ENCODE data around the gene ARHGAP29.
A peak's percentile ranks its signal among the peaks of the same experiment; 100 is the strongest.
"Not testable (repeated sequence)": the region's sequence is repeated elsewhere in the genome, so short reads cannot be mapped to it uniquely, and the experiment has no call there.

Gene ARHGAP29

DNA sequence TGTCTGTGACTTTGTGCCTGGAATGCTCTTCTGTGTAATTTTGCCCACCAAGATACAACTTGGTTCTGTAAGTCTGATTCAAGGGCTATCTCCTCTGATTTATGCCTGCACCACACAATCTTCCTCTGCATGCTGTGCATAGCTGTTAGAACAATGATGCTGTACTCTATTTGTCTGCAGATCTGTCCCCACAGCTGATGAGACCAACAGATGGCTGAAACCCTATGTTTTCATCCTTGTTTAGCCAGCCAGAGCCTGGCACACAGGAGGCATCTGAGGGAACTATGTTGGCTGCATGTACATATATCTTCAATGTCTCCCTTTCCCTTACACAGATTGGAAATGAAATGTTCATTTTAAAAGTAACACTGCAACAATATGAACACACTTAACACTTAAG is 58.5 kb downstream of the ARHGAP29 start:
- no peak for DNase-seq

DNA sequence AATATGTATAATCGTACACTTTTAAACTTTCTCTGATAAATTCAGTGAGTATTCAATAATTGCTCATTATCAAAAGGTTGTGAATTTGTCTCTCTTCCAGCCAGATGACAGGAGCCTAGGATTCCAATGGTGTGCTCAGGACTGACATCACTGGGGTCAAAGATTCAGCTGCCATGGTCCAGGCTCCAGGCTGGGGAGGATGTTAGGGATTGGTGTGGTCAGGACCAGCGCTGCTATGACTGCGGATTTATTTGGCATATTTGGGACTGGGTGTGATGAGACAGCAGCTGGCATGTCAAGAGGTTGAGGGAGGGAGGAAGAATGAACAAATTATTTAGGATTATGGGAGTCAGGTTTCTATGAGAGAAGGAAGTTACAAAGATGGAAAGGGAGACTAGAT is 68.3 kb downstream of the ARHGAP29 start:
- DNase-seq = no peak

DNA sequence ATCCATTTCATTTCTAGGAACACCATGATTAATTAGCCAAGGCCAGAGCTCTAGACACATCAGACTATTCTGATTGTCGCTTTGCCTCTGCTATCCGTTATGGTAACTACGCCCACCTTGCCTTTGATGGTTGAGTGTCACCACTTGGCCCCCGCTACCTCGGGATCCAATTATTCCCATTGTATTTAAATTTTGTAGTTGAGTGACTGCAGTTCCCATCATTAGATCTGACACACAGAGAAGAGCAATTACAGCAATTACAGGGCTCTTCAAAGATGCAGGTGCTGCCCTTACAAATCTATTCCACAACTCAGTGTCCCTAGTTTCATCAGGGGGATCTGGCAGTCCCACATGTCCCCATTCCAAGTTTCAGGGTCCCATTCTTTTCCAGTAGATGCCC is 71.5 kb downstream of the ARHGAP29 start:
- DNase-seq = no peak

DNA sequence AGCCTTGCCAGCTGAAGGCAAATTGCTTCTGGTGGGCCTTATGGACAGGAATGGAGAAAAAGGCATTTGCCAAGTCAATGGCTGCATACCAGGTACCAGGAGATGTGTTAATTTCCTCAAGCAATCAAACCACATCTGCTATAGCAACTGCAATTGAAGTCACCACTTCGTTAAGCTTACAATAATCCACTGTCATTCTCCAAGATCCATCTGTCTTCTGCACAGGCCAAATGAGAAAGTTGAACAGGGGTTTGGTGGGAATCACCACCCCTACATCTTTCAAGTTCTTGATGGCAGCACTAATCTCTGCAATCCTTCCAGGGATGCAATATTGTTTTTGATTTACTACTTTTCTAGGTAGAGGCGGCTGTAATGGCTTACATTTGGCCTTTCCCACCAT is 72.5 kb downstream of the ARHGAP29 start:
- not testable (repeated sequence) for DNase-seq

DNA sequence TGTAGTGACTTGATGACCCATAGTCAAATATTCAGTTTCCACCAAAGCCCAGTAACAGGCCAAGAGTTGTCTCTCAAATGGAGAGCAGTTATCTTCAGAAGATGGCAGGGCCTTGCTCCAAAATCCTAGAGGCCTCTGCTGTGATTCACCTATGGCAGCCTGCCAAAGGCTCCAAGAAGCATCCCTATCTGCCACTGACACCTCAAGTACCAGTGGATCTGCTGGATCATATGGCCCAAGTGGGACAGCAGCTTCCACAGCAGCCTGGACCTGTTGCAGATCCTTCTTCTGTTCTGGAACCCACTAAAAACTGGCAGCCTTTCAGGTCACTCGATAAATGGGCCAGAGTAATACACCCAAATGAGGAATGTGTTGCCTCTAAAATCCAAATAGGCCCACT is 73.3 kb downstream of the ARHGAP29 start:
- DNase-seq = not testable (repeated sequence)

DNA sequence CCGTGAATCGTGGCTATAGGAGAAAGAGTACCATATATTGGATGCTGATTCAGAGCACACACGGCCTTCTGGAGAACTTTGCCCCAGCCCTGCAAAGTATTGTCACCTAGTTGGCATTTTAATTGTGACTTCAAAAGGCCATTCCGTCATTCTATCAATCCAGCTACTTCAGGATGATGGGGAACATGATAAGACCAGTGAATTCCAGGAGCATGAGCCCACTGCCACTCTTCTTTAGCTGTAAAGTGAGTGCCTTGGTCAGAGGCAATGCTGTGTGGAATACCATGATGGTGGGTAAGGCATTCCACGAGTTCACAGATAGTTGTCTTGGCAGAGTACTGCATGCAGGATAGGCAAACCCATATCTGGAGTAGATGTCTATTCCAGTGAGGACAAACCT is 74.1 kb downstream of the ARHGAP29 start:
- not testable (repeated sequence) for DNase-seq

DNA sequence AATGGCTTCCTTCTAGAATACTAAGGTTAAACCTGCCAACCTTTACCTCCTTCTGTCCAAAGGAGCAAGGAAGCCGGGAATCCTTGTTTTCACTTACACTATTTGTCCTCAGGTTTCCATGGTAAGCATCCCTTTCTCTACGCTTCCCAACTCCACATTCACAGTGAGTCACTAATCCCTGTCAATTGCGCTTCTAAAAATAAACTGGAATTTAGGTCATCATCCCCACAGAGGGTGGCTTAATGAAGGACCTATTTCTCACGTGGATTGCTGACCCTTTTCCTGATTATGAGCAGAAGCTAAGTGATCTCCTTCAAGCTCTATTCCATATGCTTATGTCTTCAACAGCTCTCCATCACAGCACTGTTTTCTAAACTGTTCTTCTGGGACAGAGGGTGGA is 76.6 kb downstream of the ARHGAP29 start:
- peak in 2 of 51 donors; percentile 3 to 13 for DNase-seq

DNA sequence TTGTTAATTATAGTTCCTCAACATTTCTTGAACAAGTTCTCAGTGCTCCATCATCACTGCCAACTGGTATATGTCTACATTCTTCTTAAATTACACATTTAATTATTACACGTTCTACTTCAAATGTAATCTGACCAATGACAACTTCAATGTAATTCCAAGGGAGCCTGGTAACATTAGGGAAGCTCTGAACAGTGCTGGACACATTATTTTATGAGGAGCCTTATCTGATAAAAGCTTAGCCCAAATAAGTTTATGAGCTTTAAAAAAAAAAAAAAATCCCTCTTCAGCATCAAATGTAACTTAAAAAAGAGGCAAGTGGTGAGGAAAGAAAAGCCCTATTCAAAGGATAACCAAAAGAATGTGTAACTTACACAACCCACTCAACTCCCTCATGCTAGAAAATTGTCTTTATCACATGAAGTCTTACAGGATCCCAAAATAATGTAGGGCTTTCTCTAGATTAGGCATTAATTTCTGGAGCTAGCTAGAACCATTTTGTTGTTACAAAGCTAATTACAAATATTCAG is 81.2 kb downstream of the ARHGAP29 start:
- DNase-seq = no peak

DNA sequence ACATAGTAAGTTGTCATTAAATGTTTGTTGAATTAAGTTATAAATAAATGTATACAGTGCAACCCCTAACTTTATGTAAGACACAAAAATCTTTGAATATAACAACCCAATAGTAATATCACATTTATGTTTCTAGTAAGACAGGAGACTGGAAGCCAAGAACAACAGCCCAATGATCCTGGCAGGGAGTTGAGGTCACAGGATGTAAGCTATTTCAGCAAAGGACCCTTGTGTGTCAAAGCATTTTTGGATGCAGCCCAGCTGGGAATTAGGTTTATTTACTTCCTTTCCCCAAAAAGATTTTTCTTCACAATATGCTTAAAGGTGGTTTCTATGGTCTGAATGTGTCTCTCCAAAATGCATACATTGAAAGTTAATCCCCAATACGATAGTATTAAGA is 82.4 kb downstream of the ARHGAP29 start:
- DNase-seq = no peak

DNA sequence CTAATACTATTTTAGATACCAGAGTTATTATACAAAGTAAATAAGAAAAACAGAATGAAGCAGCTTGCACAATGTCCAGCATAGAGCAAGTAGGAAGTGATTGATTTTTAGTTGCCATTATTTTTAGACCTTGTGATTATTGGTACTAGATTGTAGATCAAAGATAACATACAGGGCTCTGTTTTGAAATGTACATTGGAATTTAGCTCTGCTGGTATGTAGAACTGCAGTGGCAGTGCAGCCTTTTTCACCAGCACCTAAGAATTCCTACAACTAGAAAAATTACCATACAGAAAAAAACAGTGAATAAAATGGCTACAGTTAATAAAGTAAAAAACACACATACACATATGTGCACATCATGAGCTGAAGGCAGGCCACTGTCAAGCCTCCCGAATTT is 84.3 kb downstream of the ARHGAP29 start:
- no peak for DNase-seq

DNA sequence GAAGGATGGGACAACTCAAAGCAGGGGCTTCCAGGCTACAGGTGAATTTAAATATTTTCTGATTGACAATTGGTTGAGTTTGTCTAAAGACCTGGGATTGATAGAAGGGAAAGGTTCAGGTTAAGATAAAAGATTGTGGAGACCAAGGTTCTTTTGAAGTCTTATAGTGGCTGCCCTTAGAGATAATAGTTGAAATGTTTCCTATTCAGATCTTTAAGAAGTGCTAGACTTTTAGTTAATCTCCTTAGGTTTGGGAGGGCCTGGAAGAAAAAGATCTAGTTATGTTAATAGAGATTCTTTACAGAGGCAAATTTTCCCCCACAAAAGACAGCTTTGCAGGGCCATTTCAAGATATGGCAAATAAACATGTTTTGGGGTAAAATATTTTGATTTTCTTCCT is 88.2 kb downstream of the ARHGAP29 start:
- DNase-seq = not testable (repeated sequence)

DNA sequence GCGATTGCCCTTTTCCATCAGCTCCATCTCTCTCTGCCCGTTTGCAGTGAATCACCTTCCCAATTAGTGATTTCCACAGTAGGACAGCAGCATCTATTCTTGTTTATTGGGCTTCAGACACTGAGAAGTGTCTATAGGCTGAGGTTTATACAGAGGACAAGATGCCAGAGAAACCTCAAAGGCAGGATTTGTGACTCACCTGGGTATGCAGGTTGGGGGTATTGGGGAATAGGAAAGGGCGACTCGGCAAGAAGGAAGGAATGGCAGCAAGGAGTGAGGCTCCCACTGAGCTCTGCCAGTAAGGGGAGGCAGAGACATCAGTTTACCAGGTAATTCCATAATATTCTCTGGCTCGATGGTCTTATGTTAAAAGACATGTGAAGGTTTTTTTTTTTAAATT is 91.1 kb downstream of the ARHGAP29 start:
- no peak for DNase-seq

DNA sequence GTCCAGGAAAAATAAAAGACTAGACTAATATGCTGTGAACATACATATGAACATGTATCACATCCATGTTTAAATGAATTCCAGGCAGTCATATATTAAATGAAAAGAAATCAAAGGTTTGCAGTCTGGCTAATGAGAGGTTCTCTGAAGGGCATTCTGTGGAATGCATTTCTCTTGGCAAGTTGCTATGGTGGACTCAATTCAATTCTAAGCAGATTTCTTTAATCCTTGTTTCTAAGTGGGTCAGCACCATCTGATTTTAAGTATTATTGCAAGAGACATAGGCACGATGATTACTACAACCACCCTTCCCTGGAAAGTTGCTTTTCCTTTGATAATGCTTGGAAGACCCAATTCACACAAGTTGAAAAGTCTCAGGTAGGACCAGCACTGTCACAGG is 92.5 kb downstream of the ARHGAP29 start:
- DNase-seq = no peak

DNA sequence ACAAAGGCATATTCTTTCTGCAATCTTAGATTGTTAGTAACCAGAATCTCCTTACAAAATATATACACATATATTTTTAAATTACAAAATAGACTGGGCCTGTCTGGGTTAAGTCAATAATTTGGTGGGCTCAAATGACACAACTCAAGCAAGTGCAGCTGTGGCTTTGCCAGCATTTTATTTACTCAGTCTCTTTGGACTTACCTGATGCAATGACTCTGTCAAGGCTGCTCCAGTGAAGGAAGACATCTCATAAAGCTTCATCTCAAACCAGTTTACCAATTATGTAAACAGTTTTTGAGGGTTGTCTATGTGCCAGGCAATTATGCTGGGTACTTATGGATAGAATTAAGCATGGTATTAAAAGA is 93.6 kb downstream of the ARHGAP29 start:
- DNase-seq = no peak

DNA sequence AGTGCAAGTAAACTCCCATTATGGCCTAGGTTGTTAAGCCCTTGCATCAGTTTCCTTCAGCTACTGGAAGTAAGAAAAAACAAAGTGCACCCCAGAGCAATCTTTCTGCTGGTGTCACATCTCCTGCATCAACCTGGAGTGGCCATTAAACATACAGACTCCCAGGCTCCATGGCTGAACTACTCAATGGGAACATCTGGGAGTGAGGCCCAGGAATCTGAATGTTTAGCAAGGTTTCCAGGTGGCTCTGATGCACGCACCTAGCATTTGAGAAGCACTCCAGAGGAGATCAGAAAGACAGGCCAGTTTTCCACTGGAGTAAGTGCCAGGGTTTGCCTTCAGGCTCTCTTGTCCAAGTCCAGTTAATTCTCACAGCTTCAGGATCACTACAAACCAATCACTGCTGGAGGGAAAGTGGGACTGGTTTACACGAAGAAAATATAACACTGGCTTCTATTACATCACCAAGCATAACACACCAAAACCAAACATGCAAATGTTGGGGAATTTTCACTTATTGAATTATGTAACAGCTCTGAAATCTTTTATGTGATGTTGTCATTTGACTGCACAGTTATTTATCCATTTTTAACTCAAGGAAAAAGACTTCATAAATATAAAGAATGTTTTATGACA is 94.1 kb downstream of the ARHGAP29 start:
- DNase-seq = no peak

DNA sequence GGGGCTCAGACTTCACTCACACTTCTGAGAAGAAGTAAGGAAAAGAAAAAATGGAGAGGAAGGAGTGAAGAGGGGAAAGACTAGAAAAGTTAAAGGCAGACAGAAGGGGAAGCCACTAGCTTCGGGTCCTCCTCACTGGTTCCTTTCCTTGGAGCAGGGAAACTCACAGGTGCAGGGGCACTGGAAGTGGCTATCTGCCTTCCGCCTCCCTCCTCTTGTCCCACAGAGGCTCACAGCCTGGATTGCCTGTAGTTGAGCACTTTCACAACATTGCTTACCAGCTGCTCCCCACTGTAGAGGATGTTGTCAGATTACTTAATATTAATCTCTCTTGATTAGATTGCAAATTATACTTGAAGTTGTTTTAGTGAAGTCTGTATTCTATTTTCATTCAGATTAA is 94.8 kb downstream of the ARHGAP29 start:
- DNase-seq = no peak

DNA sequence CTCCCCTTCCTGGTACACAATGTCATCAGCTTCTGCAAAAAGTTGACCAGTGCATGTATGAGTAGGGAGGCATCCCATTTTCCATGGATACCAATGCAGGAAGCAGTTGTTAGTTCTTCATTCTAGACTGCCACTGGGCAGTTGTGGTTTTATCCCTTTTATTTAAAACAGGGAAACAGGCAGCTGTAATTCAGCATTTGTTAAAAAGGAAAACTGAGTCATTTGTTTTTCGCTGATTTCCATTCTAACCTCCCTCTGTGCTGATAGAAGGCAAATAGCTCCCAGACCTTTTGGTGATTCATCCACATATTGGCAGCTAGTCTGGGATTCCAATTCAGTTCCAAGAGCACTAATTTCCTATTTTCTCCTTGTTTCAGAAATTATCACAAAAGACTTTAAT is 95.4 kb downstream of the ARHGAP29 start:
- DNase-seq = no peak

DNA sequence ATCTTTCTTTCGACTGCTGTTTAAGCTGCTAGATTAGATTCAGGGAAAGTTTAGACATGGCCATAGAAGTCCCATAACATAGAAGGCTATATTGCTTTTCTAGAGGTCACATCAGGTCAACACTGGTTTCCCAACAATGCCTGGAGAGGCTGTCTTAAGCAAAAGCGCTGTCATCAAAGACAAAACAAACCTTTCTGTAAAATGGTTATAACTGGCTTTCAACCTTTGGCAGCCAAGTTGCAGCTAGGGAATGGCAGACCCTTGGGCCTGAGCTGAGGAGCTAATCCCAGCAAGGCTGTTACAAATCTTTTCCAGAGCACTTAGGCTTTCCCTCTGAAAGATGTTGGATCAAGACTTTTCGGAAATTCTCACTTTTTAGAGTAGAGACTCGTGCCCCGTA is 105.3 kb downstream of the ARHGAP29 start:
- no peak for DNase-seq

DNA sequence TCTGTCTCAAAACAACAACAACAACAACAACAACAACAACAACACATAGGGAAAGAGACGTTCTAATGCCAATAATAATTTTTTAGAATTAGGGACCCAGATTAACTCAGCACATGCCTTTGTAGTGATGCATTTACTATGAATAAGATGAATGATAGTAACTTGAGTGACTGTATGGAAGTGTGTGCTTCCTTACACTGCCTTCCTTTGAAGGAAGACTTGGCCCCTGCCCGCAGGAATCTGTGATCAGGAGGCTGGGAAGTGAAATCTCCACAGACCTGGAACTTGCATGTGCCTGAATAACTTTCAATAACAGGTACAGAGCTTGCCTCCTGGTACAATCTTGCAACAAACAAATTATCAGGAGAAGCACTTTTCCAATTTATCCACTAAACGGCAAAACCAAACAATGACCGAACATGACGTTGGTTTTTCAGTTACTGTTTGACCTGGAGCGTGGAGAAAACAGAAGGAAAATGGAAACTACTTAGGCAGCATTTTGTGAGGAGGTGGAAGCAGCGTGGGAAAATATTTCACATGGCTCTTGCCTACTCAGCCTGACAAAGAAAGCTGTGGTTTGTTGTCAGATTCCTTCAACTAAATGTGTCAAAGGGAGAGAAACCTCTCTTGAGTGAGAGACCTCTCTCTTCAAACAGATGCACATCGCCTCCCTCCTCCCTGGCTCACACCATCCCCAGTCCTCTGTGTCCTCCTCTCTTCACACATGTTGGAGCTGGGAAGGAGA is 106.4 kb downstream of the ARHGAP29 start:
- no peak for DNase-seq

DNA sequence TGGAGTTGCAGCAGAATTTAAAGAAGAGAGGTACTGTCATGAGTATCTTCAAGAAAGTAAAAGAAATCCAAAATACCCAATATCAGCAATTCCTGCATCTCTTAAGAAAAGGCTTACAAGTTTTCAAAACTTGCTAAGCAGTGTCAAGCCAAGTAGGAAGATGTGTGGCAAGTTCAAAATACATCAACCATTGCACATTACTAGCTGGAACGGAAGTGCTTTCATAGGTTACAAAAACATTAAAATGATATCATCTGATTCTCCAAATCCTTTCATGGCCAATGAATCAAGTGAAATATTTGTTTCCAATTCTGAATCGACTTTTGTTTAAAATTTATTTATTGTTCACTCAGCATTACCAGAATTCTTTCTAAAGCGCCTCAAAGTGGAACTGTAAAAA is 110.7 kb downstream of the ARHGAP29 start:
- no peak for DNase-seq

DNA sequence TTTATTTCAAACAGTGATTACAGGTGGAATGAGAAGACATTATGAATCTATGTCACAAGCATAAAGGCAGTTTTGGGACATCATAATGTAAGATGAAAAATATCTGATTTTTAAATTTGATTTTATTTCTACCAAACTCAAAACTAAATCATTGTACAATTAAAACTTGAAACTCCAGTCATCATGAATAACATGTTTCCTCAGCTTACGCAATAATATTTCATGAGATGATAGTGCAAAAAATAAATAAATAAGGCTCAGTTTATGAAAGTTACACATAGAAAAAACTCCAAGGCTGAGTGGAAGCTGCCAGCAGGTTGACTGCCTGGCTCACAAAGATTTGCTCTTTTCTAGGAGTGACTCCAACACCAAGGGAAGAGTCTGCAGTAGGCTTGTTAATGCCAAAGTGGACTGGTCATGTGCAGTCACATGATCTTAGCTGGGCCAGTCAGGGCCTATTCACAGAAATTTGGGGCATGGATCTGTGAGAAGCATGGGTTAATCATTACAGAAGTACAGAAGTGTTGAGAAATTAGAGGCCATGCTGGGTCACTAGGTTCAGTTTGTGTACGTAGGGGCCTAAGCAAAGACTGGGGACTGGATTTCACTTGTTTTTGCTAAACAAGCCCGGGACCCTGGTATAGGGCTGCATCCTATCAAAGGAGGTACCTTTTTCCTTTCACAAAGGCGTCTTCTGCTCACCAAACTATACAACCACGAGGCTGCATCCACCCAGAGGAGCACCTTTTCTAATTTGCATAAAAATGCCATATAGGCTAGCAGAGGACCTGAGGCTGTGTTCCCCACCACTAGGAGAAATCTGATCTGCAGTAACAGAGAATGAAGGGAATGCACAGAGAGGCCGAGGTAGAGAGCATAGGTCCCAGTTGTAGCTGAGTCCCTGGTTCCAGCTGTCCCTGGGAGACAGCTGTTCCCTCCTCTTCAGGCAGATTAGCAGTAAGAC is 111.6 kb downstream of the ARHGAP29 start:
- DNase-seq = no peak

DNA sequence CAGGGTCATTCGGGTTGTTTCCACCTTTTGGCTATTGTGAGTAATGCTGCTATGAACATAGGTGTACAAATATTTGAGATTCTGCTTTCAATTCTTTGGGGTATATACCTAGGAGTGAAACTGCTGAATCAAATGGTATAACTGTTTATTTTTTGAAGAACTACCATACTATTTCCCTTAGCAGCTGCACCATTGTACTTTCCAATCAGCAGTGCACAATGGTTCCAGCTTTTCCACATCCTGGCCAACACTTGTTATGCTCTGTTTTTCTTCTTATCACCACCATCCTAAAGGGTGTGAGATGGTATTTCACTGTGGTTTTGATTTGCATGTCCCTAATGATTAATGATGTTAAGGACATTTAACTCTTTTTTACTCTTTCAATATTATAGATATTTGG is 112.8 kb downstream of the ARHGAP29 start:
- DNase-seq = no peak
